A549 (cell line): ENCODE measurements around the gene FBXW9.

Source experiments
- CBX8 ChIP-seq: fragments of 200-600 bp; sonication (generic); IDR thresholded peaks from 2 replicates; pipeline ENCODE4 v1.6.1; 2016
- CHD4 ChIP-seq: fragments of 200-600 bp; sonication (generic); IDR thresholded peaks from 2 replicates; pipeline ENCODE4 v1.6.1; 2016; ENCODE audit warnings: antibody characterized with exemption, mild to moderate bottlenecking, borderline replicate concordance
- CTCF ChIP-seq: fragments of >200 bp; sonication (Bioruptor Twin); formaldehyde crosslinking; IDR thresholded peaks from 3 replicates; pipeline ENCODE4 v1.5.1; 2016
- EP300 ChIP-seq, 2 experiments: fragments of >200 bp; sonication (Bioruptor Twin); formaldehyde crosslinking; IDR thresholded peaks; 2 replicates in 1 of 2; 3 replicates in 1 of 2; pipeline ENCODE4 v1.6.1; 2016 to 2017
- JUN ChIP-seq, 2 experiments: fragments of >200 bp; sonication (Bioruptor Twin); formaldehyde crosslinking; IDR thresholded peaks; 2 replicates in 1 of 2; 3 replicates in 1 of 2; pipeline ENCODE4 v1.6.1; 2016 to 2017
- MAX ChIP-seq: IDR thresholded peaks from 2 replicates; pipeline ENCODE4 v1.6.1; 2012
- NR3C1 ChIP-seq: fragments of >200 bp; sonication (Bioruptor Twin); formaldehyde crosslinking; IDR thresholded peaks from 3 replicates; pipeline ENCODE4 v1.6.1; 2017
- PBX3 ChIP-seq: IDR thresholded peaks from 2 replicates; pipeline ENCODE4 v1.6.1; 2012
- RARB ChIP-seq: fragments of 250-450 bp; sonication (Bioruptor Pico); IDR thresholded peaks from 2 replicates; pipeline ENCODE4 v1.8.0; 2021; ENCODE audit warnings: mild to moderate bottlenecking, moderate library complexity
- USF2 ChIP-seq: fragments of 450-650 bp; IDR thresholded peaks from 2 replicates; pipeline ENCODE4 v1.6.1; 2014; ENCODE audit warnings: antibody characterized with exemption

GRCh38 chr19:12711187-12711586 is 14.8 kb upstream of the FBXW9 start:
- TF ChIP-seq USF2 (no peak), JUN (IDR thresholded peaks at IDR 0.05) (no peak), PBX3 (no peak), CTCF (no peak), EP300 (IDR thresholded peaks at IDR 0.05) (no peak), CHD4 (no peak), RARB (CRISPR knock-in tag) (no peak), CBX8 (no peak), NR3C1 (no peak), MAX (no peak)
